ENCODE measurements around the gene VPS13C.
A peak's percentile ranks its signal among the peaks of the same experiment; 100 is the strongest.

Gene VPS13C

DNA sequence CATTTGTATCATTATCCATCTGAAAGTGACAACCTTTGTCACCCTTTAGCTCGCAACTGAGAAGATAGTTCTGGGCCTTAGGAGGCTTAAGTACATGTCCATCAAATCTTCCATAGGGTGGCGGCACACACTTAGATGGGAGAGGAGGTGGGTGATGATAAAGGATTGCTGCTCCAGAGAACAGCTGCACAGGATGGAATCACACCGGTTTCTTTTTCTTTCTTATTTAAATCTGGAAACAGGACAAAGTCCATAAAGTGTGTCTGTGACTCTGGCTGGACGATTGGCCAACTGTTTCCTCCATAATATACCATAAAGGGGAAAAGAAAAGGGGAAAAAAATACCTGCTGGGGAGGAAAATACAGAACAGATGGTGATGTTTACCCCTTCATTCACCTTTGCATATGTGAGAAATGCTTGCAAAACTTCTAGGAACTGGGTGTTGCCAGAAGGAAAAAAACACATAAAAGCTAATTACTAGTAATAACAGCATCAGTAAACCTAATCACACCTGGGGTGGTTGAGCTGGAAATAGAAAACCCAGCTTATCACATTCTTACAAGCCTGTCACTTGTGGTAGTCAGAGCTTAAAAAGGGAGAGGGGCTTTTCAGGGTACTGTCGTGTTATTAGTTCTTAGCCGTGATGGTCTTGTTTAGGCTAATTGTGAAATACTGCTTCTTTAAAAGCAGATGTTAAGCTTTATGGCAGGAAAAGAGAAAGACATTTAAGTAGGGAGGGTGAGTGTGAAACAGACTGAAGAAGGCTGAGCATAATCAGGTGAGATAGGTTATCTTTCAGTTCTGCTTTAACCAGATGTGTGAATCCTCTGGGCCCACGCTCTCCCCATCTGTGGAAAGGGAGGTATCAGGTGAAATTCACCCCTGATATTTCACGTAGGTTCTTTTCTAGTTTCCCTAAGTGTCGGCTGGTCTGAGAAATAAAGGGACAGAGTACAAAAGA, 23.2 kb upstream of the VPS13C start:
- H3K27ac ChIP-seq (ENCODE audit: low read depth, low read length) = no peak overlapping the region
- H3K4me3 ChIP-seq (ENCODE audit: low read length) = no peak overlapping the region

DNA sequence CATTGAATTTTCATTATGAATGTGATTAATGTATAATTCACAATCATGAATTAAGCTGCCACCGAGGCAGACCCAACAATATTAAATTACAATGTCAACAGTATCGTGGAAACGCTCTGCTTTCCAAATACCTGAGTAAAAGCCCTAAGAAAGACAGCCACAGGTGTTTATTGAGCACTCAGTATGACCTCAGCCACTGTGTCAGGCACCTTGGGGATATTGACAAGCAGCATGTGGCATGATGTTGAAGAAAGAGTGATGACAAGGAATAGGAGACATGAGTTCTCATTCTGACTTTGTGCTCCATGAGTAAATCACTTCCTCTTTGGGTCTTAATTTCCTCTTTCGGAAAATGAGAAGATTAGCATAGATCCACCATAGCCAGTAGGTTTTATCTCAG, 19.3 kb upstream of the VPS13C start:
- Histone ChIP-seq H3K9ac (ENCODE audit: low read length) (no peak overlapping the region), H3K23ac (ENCODE audit: low read length) (no peak overlapping the region), H3K27me3 (ENCODE audit: insufficient read depth, low read length, poor library complexity) (no peaks in the 10 kb centered on the region), H3K27ac (ENCODE audit: low read depth, low read length) (no peak overlapping the region), H3K4ac (ENCODE audit: low read depth, low read length) (no peak overlapping the region), H3K56ac (ENCODE audit: low read length) (no peak overlapping the region), H2BK15ac (replicated peaks; ENCODE audit: low read depth) (no peak overlapping the region), H3K4me3 (ENCODE audit: low read length) (no peak overlapping the region), H3K79me2 (ENCODE audit: control insufficient read depth, insufficient read depth, low read length) (no peaks in the 10 kb centered on the region), H3K18ac (ENCODE audit: low read length) (no peak overlapping the region), H2BK5ac (ENCODE audit: low read length) (no peak overlapping the region), H3K4me2 (ENCODE audit: low read length) (no peak overlapping the region), H3K79me1 (ENCODE audit: low read length) (no peaks in the 10 kb centered on the region), H4K5ac (ENCODE audit: low read length) (no peak overlapping the region), H3K4me1 (ENCODE audit: control insufficient read depth, low read depth, low read length) (no peaks in the 10 kb centered on the region), H2AK5ac (ENCODE audit: low read length) (no peak overlapping the region), H4K8ac (ENCODE audit: low read depth, low read length) (no peak overlapping the region), H3K36me3 (ENCODE audit: control insufficient read depth, insufficient read depth, low read length) (no peaks in the 10 kb centered on the region), H2BK120ac (ENCODE audit: low read depth, low read length) (no peak overlapping the region)
- DNase-seq = no peak
- no CpG with 5 or more reads among the region's 4 CpGs for WGBS (ENCODE audit: extremely low coverage, insufficient coverage, low lambda C conversion rate)

More for the DNA sequence above, 23.2 kb upstream of the VPS13C start:
- Histone ChIP-seq H3K23ac (ENCODE audit: low read length) (no peak overlapping the region), H3K4me2 (ENCODE audit: low read length) (no peak overlapping the region), H3K56ac (ENCODE audit: low read length) (no peak overlapping the region), H3K36me3 (ENCODE audit: control insufficient read depth, insufficient read depth, low read length) (no peaks in the 10 kb centered on the region), H3K9ac (ENCODE audit: low read length) (no peak overlapping the region), H3K27me3 (ENCODE audit: insufficient read depth, low read length, poor library complexity) (no peaks in the 10 kb centered on the region), H3K79me2 (ENCODE audit: control insufficient read depth, insufficient read depth, low read length) (no peaks in the 10 kb centered on the region), H3K4ac (ENCODE audit: low read depth, low read length) (no peak overlapping the region), H3K18ac (ENCODE audit: low read length) (no peak overlapping the region), H4K8ac (ENCODE audit: low read depth, low read length) (no peak overlapping the region), H2BK5ac (ENCODE audit: low read length) (no peak overlapping the region), H4K5ac (ENCODE audit: low read length) (no peak overlapping the region), H3K79me1 (ENCODE audit: low read length) (no peaks in the 10 kb centered on the region), H2BK120ac (ENCODE audit: low read depth, low read length) (no peak overlapping the region), H2BK15ac (replicated peaks; ENCODE audit: low read depth) (no peak overlapping the region), H3K4me1 (ENCODE audit: control insufficient read depth, low read depth, low read length) (no peaks in the 10 kb centered on the region), H2AK5ac (ENCODE audit: low read length) (no peak overlapping the region)
- WGBS (ENCODE audit: extremely low coverage, insufficient coverage, low lambda C conversion rate) = no CpG with 5 or more reads among the region's 9 CpGs
- peak; percentile 23 for DNase-seq

DNA sequence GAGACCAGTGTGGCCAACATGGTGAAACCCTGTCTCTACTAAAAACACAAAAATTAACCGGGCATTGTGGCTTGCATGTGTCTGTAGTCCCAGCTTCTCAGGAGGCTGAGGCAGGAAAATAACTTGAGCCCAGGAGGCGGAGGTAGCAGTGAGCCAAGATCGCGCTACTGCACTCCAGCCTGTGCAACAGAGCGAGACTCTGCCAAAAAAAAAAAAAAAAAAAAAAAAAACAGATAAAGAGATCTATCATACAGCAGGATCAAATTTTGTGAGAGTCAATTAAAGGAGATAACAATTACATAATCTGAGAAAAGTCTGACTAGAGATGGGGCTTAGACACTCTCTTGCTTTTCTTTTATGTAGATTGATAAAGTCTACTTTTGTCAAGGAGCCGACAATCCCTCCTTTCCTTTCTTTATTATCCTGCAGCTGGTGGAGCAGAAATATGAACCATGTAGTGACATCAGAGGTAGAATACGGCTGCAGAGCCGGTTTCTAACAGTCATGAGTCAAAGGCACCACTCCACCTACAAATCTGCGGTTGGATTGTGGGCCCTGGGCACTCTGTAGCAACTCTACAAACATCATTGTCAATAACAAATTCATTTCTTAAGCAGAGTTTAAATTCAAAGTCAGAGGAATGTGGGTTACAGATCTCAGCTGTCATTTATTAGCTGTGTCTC, 15.5 kb upstream of the VPS13C start:
- no CpG with 5 or more reads among the region's 9 CpGs for WGBS (ENCODE audit: extremely low coverage, insufficient coverage, low lambda C conversion rate)
- no peak overlapping the region for H3K27ac ChIP-seq (ENCODE audit: low read depth, low read length)
- H2BK120ac ChIP-seq (ENCODE audit: low read depth, low read length) = no peak overlapping the region
- no peak overlapping the region for H4K8ac ChIP-seq (ENCODE audit: low read depth, low read length)
- H3K79me2 ChIP-seq (ENCODE audit: control insufficient read depth, insufficient read depth, low read length) = no peaks in the 10 kb centered on the region
- H3K23ac ChIP-seq (ENCODE audit: low read length) = no peak overlapping the region
- H2BK5ac ChIP-seq (ENCODE audit: low read length) = no peak overlapping the region
- H3K56ac ChIP-seq (ENCODE audit: low read length) = no peak overlapping the region
- H3K9ac ChIP-seq (ENCODE audit: low read length) = no peak overlapping the region
- H3K36me3 ChIP-seq (ENCODE audit: control insufficient read depth, insufficient read depth, low read length) = no peaks in the 10 kb centered on the region
- no peak overlapping the region for H3K18ac ChIP-seq (ENCODE audit: low read length)
- H3K79me1 ChIP-seq (ENCODE audit: low read length) = no peaks in the 10 kb centered on the region
- H3K4me3 ChIP-seq (ENCODE audit: low read length) = no peak overlapping the region
- H3K4ac ChIP-seq (ENCODE audit: low read depth, low read length) = no peak overlapping the region
- H2AK5ac ChIP-seq (ENCODE audit: low read length) = no peak overlapping the region
- no peaks in the 10 kb centered on the region for H3K27me3 ChIP-seq (ENCODE audit: insufficient read depth, low read length, poor library complexity)
- no peak overlapping the region for H4K5ac ChIP-seq (ENCODE audit: low read length)
- no peak overlapping the region for H3K4me2 ChIP-seq (ENCODE audit: low read length)
- no peaks in the 10 kb centered on the region for H3K4me1 ChIP-seq (ENCODE audit: control insufficient read depth, low read depth, low read length)
- no peak for DNase-seq
- H2BK15ac ChIP-seq (replicated peaks; ENCODE audit: low read depth) = no peak overlapping the region

DNA sequence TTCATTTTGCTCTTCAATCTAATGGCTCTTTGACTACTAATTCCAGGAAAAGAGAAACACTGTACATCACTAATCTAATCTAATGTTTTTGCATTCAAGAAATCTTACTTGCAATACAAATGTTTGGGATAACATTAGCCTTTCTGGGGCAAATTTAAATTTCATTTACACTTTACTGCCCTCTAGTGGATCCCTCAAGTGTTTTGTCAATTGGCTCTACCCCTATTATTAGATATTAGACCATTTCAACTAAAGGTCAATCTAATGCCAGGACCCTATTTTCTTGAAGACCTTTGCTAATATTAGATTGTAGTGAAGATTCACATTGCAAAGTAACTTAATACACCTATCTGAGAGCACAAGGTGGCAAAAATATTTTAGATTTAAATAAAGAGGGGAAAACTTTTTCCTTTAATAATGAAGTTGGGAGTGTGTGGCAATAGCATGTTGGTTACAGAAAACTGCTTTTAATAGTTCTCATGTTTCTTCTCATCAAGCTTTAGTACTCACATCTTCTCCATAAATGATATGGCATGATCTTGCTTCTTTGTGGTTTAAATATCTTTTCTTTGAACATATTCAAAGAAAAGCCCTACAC, 11.6 kb upstream of the VPS13C start:
- no peak overlapping the region for H4K5ac ChIP-seq (ENCODE audit: low read length)
- no peak overlapping the region for H2BK15ac ChIP-seq (replicated peaks; ENCODE audit: low read depth)
- no peak overlapping the region for H3K27ac ChIP-seq (ENCODE audit: low read depth, low read length)
- H3K79me2 ChIP-seq (ENCODE audit: control insufficient read depth, insufficient read depth, low read length) = no peaks in the 10 kb centered on the region
- H2BK120ac ChIP-seq (ENCODE audit: low read depth, low read length) = no peak overlapping the region
- H3K4ac ChIP-seq (ENCODE audit: low read depth, low read length) = no peak overlapping the region
- no peaks in the 10 kb centered on the region for H3K36me3 ChIP-seq (ENCODE audit: control insufficient read depth, insufficient read depth, low read length)
- H3K4me3 ChIP-seq (ENCODE audit: low read length) = no peak overlapping the region
- no peak overlapping the region for H3K23ac ChIP-seq (ENCODE audit: low read length)
- H3K9ac ChIP-seq (ENCODE audit: low read length) = no peak overlapping the region
- H3K79me1 ChIP-seq (ENCODE audit: low read length) = no peaks in the 10 kb centered on the region
- H3K4me2 ChIP-seq (ENCODE audit: low read length) = no peak overlapping the region
- peaks cover 19% of the 10 kb centered on the region for H3K27me3 ChIP-seq (ENCODE audit: insufficient read depth, low read length, poor library complexity)
- no peak overlapping the region for H3K56ac ChIP-seq (ENCODE audit: low read length)
- H3K18ac ChIP-seq (ENCODE audit: low read length) = no peak overlapping the region
- H2BK5ac ChIP-seq (ENCODE audit: low read length) = no peak overlapping the region
- H4K8ac ChIP-seq (ENCODE audit: low read depth, low read length) = no peak overlapping the region
- no peak overlapping the region for H2AK5ac ChIP-seq (ENCODE audit: low read length)
- H3K4me1 ChIP-seq (ENCODE audit: control insufficient read depth, low read depth, low read length) = no peaks in the 10 kb centered on the region
- DNase-seq = peak; percentile 21

DNA sequence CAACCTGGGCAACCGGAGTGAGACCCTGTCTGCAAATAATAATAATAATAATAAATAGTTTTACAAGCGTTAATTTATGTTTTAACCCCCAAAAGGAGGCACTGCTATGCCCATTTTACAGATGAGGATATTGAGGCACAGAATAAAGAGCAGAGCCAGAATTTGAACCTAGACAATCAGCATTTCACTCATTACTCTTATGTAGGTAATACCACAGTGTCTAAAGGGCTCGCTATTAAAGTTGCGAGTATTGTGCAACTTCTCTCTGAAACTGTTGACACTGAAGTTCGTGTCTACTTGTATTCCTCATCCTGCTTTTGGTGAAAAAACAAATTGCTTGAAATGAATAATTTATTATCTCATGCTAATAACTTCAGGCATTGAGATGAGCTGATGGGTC, 9.3 kb upstream of the VPS13C start:
- H3K9ac ChIP-seq (ENCODE audit: low read length) = no peak overlapping the region
- no CpG with 5 or more reads among the region's 5 CpGs for WGBS (ENCODE audit: extremely low coverage, insufficient coverage, low lambda C conversion rate)
- no peak overlapping the region for H3K18ac ChIP-seq (ENCODE audit: low read length)
- no peaks in the 10 kb centered on the region for H3K36me3 ChIP-seq (ENCODE audit: control insufficient read depth, insufficient read depth, low read length)
- peaks cover 24% of the 10 kb centered on the region for H3K27me3 ChIP-seq (ENCODE audit: insufficient read depth, low read length, poor library complexity)
- no peak overlapping the region for H3K4me3 ChIP-seq (ENCODE audit: low read length)
- H3K4ac ChIP-seq (ENCODE audit: low read depth, low read length) = no peak overlapping the region
- H3K4me1 ChIP-seq (ENCODE audit: control insufficient read depth, low read depth, low read length) = no peaks in the 10 kb centered on the region
- H3K56ac ChIP-seq (ENCODE audit: low read length) = no peak overlapping the region
- H3K23ac ChIP-seq (ENCODE audit: low read length) = no peak overlapping the region
- no peak for DNase-seq
- no peak overlapping the region for H2BK120ac ChIP-seq (ENCODE audit: low read depth, low read length)
- H3K4me2 ChIP-seq (ENCODE audit: low read length) = no peak overlapping the region
- no peaks in the 10 kb centered on the region for H3K79me2 ChIP-seq (ENCODE audit: control insufficient read depth, insufficient read depth, low read length)
- no peak overlapping the region for H2BK15ac ChIP-seq (replicated peaks; ENCODE audit: low read depth)
- H2AK5ac ChIP-seq (ENCODE audit: low read length) = no peak overlapping the region
- no peak overlapping the region for H4K5ac ChIP-seq (ENCODE audit: low read length)
- no peak overlapping the region for H4K8ac ChIP-seq (ENCODE audit: low read depth, low read length)
- no peaks in the 10 kb centered on the region for H3K79me1 ChIP-seq (ENCODE audit: low read length)
- H2BK5ac ChIP-seq (ENCODE audit: low read length) = no peak overlapping the region
- H3K27ac ChIP-seq (ENCODE audit: low read depth, low read length) = no peak overlapping the region
